ENCODE results near the gene STPG4.
A peak's percentile ranks its signal among the peaks of the same experiment; 100 is the strongest.

STPG4 gene

DNA sequence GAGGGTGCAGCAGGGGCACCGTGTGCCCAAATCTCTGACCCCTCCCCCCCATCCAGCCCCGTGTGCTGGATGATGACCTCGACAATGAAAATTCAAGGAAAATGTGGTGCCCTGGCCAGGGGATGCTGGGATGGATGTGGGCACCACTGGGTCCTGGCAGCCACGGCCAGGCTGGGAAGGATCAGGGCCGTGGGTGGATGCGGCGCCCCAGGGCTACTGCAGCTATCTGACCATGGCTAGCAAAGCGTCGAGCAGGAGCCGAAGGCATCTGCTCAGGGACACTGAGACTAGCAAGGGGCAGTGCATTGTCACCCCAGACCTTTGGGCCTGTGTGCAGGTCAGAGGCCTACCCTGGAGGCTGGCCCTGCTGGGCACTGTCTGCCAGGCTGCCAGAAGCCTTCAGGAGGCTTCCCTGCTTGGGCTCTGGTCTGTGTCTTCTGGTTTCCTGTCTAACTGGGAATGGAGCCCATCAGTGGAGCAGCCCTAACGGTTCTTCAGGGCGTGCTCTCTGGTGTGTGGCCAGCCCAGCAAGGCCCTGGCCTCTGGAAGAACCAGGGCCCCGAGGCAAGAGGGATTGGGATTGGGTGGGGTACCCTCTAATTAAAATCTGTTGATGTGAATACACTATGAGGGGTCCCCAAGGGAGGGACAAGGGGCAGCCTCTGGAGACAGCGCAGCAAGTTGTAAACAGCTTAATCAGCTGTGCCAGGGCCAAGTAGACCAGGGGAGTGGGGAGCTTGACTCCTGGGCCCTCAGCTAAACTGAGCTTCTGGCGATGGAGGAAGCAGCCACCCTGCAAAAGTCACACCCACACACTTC, 98.0 kb downstream of the STPG4 start:
- Histone ChIP-seq H3K4me2 (ENCODE audit: low read length) (peak overlapping the region; percentile 6), H3K4me3 (ENCODE audit: low read length) (peak overlapping the region; percentile 41), H3K9ac (ENCODE audit: low read depth, low read length) (peak overlapping the region; percentile 45)

DNA sequence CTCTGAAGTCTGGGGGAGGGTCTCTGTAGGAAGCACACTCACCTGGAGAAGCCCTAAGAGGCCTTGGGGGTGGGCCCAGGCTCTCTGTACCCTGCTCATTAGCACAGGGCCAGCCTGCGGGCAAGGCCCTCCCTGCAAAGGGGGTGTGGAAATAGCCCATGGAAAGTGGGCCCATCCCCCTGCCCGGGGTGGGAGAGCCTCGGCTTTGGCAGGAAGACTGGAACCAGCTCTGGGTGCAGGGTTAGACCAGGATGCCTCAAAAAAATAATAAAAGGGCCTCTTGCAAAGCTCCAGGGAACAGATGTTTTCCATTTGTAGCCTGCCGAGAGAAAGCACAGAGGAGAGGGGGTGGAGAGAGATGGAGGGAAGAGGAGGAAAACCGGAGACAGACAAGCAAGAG, 98.7 kb downstream of the STPG4 start:
- Histone ChIP-seq H3K4me2 (ENCODE audit: low read length) (peak overlapping the region; percentile 21), H3K9me3 (replicated peaks; ENCODE audit: low read length) (no peaks in the 10 kb centered on the region), H3K4me1 (ENCODE audit: control insufficient read depth, insufficient read depth, low read length) (peaks cover 37% of the 10 kb centered on the region), H3K4me3 (ENCODE audit: low read length) (peak overlapping the region; percentile 41), H3K27me3 (ENCODE audit: control insufficient read depth, insufficient read depth, low read length) (no peaks in the 10 kb centered on the region), H3K36me3 (ENCODE audit: insufficient read depth, low read length) (peaks cover 51% of the 10 kb centered on the region), H3K9ac (ENCODE audit: low read depth, low read length) (peak overlapping the region; percentile 45)

More for the DNA sequence above, 98.0 kb downstream of the STPG4 start:
- Histone ChIP-seq H3K36me3 (ENCODE audit: insufficient read depth, low read length) (peaks cover 49% of the 10 kb centered on the region), H3K4me1 (ENCODE audit: control insufficient read depth, insufficient read depth, low read length) (peaks cover 42% of the 10 kb centered on the region), H3K9me3 (replicated peaks; ENCODE audit: low read length) (no peaks in the 10 kb centered on the region), H3K27me3 (ENCODE audit: control insufficient read depth, insufficient read depth, low read length) (no peaks in the 10 kb centered on the region)

DNA sequence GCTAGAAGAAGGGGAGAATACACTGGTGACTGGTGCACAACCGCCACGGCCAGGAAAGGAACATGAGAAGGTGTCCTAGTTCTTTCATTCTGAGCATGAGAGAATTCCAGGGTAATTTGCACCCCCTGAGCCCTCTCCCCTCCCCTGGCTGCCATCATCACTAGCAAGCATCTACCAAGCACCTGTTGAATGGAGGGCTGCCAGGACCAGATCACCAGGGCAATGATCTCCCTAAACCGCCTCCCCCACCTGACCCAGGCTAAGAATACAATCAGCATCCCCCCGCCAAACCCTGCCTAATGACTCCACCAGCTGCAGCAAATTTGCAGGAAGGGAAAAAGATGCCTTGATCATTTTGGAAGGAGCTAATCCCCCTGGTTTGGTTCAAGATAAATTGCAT, 100.2 kb downstream of the STPG4 start:
- H3K36me3 ChIP-seq (ENCODE audit: insufficient read depth, low read length): peaks cover 53% of the 10 kb centered on the region
- H3K4me3 ChIP-seq (ENCODE audit: low read length): no peak overlapping the region
- H3K4me2 ChIP-seq (ENCODE audit: low read length): no peak overlapping the region
- no peaks in the 10 kb centered on the region for H3K9me3 ChIP-seq (replicated peaks; ENCODE audit: low read length)
- H3K27me3 ChIP-seq (ENCODE audit: control insufficient read depth, insufficient read depth, low read length): no peaks in the 10 kb centered on the region
- H3K9ac ChIP-seq (ENCODE audit: low read depth, low read length): no peak overlapping the region
- peaks cover 37% of the 10 kb centered on the region for H3K4me1 ChIP-seq (ENCODE audit: control insufficient read depth, insufficient read depth, low read length)

DNA sequence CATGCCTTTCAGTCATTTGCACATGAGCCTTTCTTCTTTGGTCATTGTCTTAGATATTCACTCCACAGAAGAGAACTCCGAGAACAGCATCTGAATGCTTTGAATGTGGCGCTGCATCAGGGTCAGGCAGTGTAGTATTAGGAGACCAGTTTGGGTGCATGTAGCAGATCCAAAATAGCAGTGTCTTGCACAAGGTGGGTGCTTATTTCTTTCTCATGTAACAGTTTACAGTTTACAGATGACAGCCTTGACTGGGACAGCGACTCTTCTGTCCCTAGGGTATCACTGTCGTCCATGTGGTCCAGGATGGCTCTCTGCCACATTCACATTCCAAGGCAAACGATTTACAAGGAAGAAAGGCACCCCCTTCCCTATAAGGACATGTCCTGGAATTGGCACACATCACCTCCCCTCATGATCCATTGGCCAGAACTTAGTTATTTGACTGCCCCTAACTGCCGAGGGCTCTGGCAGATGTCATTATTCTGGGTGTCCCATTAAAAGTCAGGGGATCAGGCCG, 101.0 kb downstream of the STPG4 start:
- H3K36me3 ChIP-seq (ENCODE audit: insufficient read depth, low read length): peaks cover 58% of the 10 kb centered on the region
- H3K4me2 ChIP-seq (ENCODE audit: low read length): no peak overlapping the region
- no peak overlapping the region for H3K4me3 ChIP-seq (ENCODE audit: low read length)
- H3K9ac ChIP-seq (ENCODE audit: low read depth, low read length): no peak overlapping the region
- H3K9me3 ChIP-seq (replicated peaks; ENCODE audit: low read length): no peaks in the 10 kb centered on the region
- peaks cover 37% of the 10 kb centered on the region for H3K4me1 ChIP-seq (ENCODE audit: control insufficient read depth, insufficient read depth, low read length)
- H3K27me3 ChIP-seq (ENCODE audit: control insufficient read depth, insufficient read depth, low read length): no peaks in the 10 kb centered on the region

DNA sequence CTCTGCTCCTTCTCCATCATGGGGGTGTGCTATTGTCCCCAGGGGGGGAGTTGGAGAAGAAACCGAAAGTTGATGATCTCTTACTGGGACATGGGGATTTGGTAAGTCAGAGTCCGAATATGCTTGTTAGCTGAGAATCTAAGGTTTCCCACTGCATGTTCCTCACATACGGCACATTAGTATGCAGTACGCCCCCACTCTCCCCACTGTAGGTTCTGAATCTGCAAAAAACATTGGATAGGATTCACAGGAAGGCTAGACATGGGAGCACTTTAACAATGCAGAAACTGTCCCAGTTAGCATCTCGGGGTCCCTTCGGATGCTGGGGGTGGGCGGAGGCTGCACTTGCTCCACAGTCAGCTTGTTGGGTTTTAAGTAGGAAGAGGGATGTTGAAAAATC, 102.3 kb downstream of the STPG4 start:
- H3K9ac ChIP-seq (ENCODE audit: low read depth, low read length): no peak overlapping the region
- H3K4me3 ChIP-seq (ENCODE audit: low read length): no peak overlapping the region
- no peak overlapping the region for H3K4me2 ChIP-seq (ENCODE audit: low read length)
- H3K9me3 ChIP-seq (replicated peaks; ENCODE audit: low read length): no peaks in the 10 kb centered on the region
- H3K36me3 ChIP-seq (ENCODE audit: insufficient read depth, low read length): peaks cover 68% of the 10 kb centered on the region
- no peaks in the 10 kb centered on the region for H3K27me3 ChIP-seq (ENCODE audit: control insufficient read depth, insufficient read depth, low read length)
- peaks cover 28% of the 10 kb centered on the region for H3K4me1 ChIP-seq (ENCODE audit: control insufficient read depth, insufficient read depth, low read length)

- Histone ChIP-seq H3K4me2 (ENCODE audit: low read length) (no peak overlapping the region), H3K36me3 (ENCODE audit: insufficient read depth, low read length) (peaks cover 76% of the 10 kb centered on the region), H3K9ac (ENCODE audit: low read depth, low read length) (no peak overlapping the region), H3K9me3 (replicated peaks; ENCODE audit: low read length) (no peaks in the 10 kb centered on the region), H3K4me3 (ENCODE audit: low read length) (no peak overlapping the region), H3K4me1 (ENCODE audit: control insufficient read depth, insufficient read depth, low read length) (peaks cover 15% of the 10 kb centered on the region), H3K27me3 (ENCODE audit: control insufficient read depth, insufficient read depth, low read length) (no peaks in the 10 kb centered on the region)
Measured at GRCh38 chr2:47051562-47051961, 103.5 kb downstream of the STPG4 start.

DNA sequence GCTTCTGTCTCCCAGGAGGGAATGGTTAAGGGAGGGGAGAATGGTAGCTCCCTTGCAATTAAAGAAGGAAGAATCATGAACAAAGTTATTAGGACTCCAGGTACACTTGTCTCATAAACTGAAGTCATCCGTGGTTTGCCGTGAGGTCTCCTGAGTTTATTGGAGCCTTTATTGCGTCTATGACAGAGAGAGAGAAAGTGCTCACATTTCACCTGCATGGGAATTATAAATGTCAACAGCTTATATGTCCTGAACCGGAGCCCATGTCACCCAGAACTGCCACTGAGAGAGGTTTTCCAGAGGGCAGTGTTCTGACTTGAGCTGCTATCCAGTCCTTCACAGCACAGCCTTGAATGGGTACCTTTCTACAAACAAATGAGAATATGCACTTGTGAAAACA, 104.3 kb downstream of the STPG4 start:
- H3K4me2 ChIP-seq (ENCODE audit: low read length): no peak overlapping the region
- H3K36me3 ChIP-seq (ENCODE audit: insufficient read depth, low read length): peaks cover 81% of the 10 kb centered on the region
- no peak overlapping the region for H3K9ac ChIP-seq (ENCODE audit: low read depth, low read length)
- H3K4me3 ChIP-seq (ENCODE audit: low read length): no peak overlapping the region
- H3K9me3 ChIP-seq (replicated peaks; ENCODE audit: low read length): no peaks in the 10 kb centered on the region
- H3K4me1 ChIP-seq (ENCODE audit: control insufficient read depth, insufficient read depth, low read length): peaks cover 7% of the 10 kb centered on the region
- no peaks in the 10 kb centered on the region for H3K27me3 ChIP-seq (ENCODE audit: control insufficient read depth, insufficient read depth, low read length)

GRCh38 chr2:47050021-47050760, 104.9 kb downstream of the STPG4 start:
- no peaks in the 10 kb centered on the region for H3K9me3 ChIP-seq (replicated peaks; ENCODE audit: low read length)
- H3K36me3 ChIP-seq (ENCODE audit: insufficient read depth, low read length): peaks cover 76% of the 10 kb centered on the region
- no peak overlapping the region for H3K9ac ChIP-seq (ENCODE audit: low read depth, low read length)
- no peak overlapping the region for H3K4me3 ChIP-seq (ENCODE audit: low read length)
- peaks cover 1% of the 10 kb centered on the region for H3K4me1 ChIP-seq (ENCODE audit: control insufficient read depth, insufficient read depth, low read length)
- no peak overlapping the region for H3K4me2 ChIP-seq (ENCODE audit: low read length)
- H3K27me3 ChIP-seq (ENCODE audit: control insufficient read depth, insufficient read depth, low read length): no peaks in the 10 kb centered on the region

DNA sequence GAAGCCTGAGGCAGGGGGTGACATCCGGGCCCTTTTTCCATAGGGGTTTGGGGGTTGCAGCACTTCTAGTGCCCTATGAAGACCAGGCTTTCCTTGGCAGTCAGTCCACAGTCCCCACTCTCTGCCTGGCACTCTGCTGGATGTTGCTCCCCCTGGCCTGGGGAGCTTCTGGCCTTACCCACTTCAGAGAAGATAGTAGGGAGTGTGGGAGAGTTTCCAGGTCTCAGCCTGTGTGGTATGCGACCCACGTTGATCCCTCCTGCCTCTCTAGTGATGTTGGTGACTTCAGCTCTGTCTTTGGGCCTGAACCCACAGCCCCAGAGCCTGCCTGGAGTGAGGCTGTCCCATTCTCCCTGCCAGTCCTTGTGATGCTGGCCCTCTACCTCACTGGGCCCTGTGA, 105.6 kb downstream of the STPG4 start:
- Histone ChIP-seq H3K9me3 (replicated peaks; ENCODE audit: low read length) (no peaks in the 10 kb centered on the region), H3K4me1 (ENCODE audit: control insufficient read depth, insufficient read depth, low read length) (peaks cover 3% of the 10 kb centered on the region), H3K9ac (ENCODE audit: low read depth, low read length) (no peak overlapping the region), H3K27me3 (ENCODE audit: control insufficient read depth, insufficient read depth, low read length) (no peaks in the 10 kb centered on the region), H3K4me2 (ENCODE audit: low read length) (no peak overlapping the region), H3K36me3 (ENCODE audit: insufficient read depth, low read length) (peaks cover 72% of the 10 kb centered on the region), H3K4me3 (ENCODE audit: low read length) (no peak overlapping the region)

GRCh38 chr2:47048801-47049480, 106.2 kb downstream of the STPG4 start:
- Histone ChIP-seq H3K9me3 (replicated peaks; ENCODE audit: low read length) (no peaks in the 10 kb centered on the region), H3K36me3 (ENCODE audit: insufficient read depth, low read length) (peaks cover 66% of the 10 kb centered on the region), H3K4me2 (ENCODE audit: low read length) (no peak overlapping the region), H3K4me3 (ENCODE audit: low read length) (no peak overlapping the region), H3K4me1 (ENCODE audit: control insufficient read depth, insufficient read depth, low read length) (peaks cover 9% of the 10 kb centered on the region), H3K9ac (ENCODE audit: low read depth, low read length) (no peak overlapping the region), H3K27me3 (ENCODE audit: control insufficient read depth, insufficient read depth, low read length) (no peaks in the 10 kb centered on the region)

- H3K36me3 ChIP-seq (ENCODE audit: insufficient read depth, low read length): peaks cover 43% of the 10 kb centered on the region
- no peak overlapping the region for H3K4me2 ChIP-seq (ENCODE audit: low read length)
- no peaks in the 10 kb centered on the region for H3K9me3 ChIP-seq (replicated peaks; ENCODE audit: low read length)
- H3K27me3 ChIP-seq (ENCODE audit: control insufficient read depth, insufficient read depth, low read length): no peaks in the 10 kb centered on the region
- peaks cover 35% of the 10 kb centered on the region for H3K4me1 ChIP-seq (ENCODE audit: control insufficient read depth, insufficient read depth, low read length)
- no peak overlapping the region for H3K4me3 ChIP-seq (ENCODE audit: low read length)
- no peak overlapping the region for H3K9ac ChIP-seq (ENCODE audit: low read depth, low read length)
Measured at GRCh38 chr2:47046271-47046670, 108.8 kb downstream of the STPG4 start.
